GM12872 (cell line): ENCODE measurements around the gene SP6.

ENCODE experiments used
- CTCF ChIP-seq: IDR thresholded peaks from 3 replicates; pipeline ENCODE4 v1.5.1; 2011; ENCODE audit warnings: low read depth, mild to moderate bottlenecking, low read length, moderate library complexity; ENCODE audit not compliant: insufficient read depth

SP6 gene

GRCh38 chr17:47803751-47804150, 47.2 kb downstream of the SP6 start:
- TF ChIP-seq CTCF, result no peak

- TF ChIP-seq CTCF, result no peak
Observed at GRCh38 chr17:47803201-47803600, 47.8 kb downstream of the SP6 start.

DNA sequence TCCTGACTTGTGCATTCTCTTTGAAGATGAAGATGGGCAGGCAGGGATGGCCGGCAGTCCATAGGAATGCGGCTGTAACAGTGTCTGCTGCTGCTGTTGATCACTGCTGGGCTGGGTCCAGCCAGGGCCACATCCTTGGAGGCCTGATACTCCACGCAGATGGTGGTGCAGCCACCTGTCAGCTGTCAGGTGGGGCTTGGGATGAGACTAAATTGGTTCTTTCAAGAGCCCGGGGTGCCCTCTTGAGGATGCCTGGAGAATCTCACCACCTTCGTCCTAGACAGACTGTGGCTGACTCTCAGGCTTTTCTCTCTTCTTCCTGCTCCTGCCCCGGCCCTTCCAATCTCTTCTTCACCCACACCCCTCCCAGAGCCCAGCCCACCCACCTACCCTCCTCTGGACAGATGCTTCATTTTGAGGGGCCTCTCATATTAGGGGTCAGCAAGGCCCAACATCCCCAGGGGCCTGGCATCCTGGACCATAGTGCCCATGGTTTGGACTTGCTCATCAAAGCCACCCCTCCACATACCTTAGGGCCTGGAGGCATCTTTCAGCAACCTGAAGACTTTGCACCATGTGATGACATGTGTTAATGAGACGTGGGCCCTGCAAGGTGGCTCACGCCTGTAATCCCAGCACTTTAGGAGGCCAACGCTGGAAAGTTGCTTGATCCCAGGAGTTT, 48.5 kb downstream of the SP6 start:
- TF ChIP-seq CTCF, result peak; percentile 89

DNA sequence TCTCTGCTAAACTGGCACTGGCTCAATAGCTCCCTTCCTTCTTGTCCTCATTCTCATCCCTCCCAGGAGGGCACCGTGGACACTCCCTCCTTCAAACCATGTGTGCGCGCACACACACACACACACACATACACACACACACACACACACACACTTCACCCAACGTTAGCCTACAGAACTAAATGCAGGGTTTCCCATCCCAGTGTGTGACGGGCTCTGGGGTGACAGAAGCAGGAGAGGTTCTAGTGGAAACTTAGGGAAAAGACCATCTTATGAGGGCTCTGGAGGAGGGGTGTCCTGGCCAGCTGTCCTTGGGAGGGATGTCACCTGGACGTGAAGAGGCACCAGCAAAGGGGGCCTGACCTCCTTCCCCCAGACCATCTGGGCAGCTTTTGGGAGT, 49.1 kb downstream of the SP6 start:
- TF ChIP-seq CTCF, result no peak

DNA sequence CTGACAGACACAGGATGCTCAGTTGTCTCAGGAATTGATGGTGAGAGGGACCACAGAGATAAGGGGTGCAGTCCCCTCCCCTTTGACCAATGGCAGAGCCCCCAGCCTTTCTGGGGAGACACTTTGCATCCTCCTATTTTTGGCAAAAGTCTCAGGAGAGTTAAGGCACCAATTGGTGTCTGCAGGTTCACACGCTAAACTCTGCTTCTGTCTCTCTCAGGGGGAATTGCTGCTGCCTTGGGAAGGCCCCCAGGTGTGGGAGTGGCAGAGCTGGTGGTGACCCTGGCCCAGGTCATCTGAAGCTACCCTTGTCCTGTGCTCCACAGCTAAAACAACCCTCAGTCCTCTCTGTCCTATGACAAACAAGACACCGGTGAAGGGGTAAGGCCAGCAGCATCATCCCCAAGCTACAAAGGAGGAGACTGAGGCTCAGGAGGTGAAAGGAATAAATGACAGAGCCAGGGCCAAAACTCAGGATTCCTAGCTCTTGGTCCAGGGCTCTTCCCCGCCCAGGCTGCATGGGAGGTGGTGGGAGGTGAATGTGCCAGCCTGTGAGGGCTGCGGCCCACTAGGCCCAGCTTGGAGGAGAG, 49.7 kb downstream of the SP6 start:
- no peak for TF ChIP-seq CTCF

- TF ChIP-seq CTCF, result no peak
Observed at GRCh38 chr17:47800686-47801085, 50.3 kb downstream of the SP6 start.

- TF ChIP-seq CTCF, result no peak
Observed at GRCh38 chr17:47797797-47798196, 53.2 kb downstream of the SP6 start.
